GM20000 (cell line): ENCODE results near the gene ADAMTS5.

Experiments used
- DNase-seq: peaks from one replicate; pipeline ENCODE4 v3.0.0; 2012; ENCODE audit warnings: low spot score
- TF ChIP-seq, protein P1 (sequence below): IDR thresholded peaks from 2 replicates; pipeline ENCODE4 v1.5.1; 2012; ENCODE audit warnings: mild to moderate bottlenecking, control low read depth; ENCODE audit errors: extremely low read depth, missing control alignments

ADAMTS5 gene

DNA sequence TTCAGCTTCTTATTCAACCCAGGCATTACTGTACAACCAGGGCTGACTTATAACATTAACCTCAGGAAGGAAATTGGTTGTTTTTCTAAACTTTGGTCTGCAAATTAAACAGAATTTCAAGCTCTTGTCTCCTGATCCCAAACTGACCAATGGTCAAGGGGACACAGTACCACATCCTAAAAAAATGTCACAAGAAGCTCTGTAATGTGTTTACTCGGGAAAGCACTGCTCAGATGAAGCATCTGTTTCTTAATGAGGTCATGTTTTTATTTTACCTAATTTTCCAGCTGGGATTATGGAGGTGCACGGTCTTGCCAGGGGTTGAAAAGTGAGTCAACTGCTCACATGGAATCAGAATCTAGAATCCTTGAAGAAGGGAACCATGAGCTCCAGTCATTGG is 18.7 kb downstream of the ADAMTS5 start:
- DNase-seq: no peak
- TF ChIP-seq, protein P1, sequence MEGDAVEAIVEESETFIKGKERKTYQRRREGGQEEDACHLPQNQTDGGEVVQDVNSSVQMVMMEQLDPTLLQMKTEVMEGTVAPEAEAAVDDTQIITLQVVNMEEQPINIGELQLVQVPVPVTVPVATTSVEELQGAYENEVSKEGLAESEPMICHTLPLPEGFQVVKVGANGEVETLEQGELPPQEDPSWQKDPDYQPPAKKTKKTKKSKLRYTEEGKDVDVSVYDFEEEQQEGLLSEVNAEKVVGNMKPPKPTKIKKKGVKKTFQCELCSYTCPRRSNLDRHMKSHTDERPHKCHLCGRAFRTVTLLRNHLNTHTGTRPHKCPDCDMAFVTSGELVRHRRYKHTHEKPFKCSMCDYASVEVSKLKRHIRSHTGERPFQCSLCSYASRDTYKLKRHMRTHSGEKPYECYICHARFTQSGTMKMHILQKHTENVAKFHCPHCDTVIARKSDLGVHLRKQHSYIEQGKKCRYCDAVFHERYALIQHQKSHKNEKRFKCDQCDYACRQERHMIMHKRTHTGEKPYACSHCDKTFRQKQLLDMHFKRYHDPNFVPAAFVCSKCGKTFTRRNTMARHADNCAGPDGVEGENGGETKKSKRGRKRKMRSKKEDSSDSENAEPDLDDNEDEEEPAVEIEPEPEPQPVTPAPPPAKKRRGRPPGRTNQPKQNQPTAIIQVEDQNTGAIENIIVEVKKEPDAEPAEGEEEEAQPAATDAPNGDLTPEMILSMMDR: no peak

- DNase-seq: no peak
Measured at GRCh38 chr21:26946744-26947446, 20.0 kb downstream of the ADAMTS5 start.

GRCh38 chr21:26945916-26946675 is 20.8 kb downstream of the ADAMTS5 start:
- TF ChIP-seq, protein P1: no peak
- no peak for DNase-seq

More at GRCh38 chr21:26946744-26947446, 20.0 kb downstream of the ADAMTS5 start:
- TF ChIP-seq, protein P1: no peak

GRCh38 chr21:26943921-26944320 is 23.0 kb downstream of the ADAMTS5 start:
- DNase-seq: no peak
- TF ChIP-seq, protein P1: no peak

- no peak for DNase-seq
- TF ChIP-seq, protein P1: no peak
Measured at GRCh38 chr21:26941421-26941820, 25.5 kb downstream of the ADAMTS5 start.

DNA sequence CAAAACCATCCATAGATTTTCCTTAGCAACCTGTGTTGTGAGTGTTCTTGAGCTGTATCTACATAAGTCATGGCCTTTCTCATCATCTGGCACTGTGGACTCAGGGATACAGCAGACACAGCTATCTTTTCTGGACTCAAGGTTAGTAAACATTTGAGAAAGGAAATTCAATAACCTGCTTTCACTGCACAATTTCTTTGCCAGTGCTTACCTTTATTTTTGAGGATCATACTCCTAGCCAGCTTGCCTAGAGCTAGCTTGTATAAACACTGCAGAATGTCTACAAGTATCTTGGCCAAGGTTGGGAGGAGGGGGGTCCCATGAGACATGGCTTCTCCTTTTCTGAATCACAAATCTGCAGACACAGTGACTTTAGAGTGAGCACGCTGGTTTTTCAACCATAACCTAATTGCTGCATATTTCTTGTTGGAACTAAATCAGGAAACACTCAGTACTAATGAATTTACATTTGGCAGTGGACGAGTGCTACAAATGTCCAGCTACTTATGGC is 27.2 kb downstream of the ADAMTS5 start:
- DNase-seq: no peak
- TF ChIP-seq, protein P1: no peak

DNA sequence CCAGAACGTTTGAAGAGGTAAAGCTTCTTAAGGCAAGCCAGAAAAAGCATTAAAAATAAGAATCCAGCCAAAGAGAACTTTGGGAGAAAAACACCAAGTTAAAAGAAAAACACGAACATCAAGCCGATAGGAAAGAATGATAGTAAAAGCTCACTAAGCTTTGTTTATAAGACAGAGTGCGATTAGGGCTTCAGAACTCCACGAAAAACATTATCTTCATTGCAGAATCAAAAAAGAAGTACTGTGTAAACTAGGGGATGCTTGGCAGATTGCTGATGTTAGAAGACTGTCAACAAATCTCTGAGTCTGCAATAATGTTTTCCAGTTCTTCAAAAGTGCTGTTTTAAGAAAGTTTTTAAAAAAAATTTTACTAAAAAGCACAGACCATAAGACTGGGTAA is 30.2 kb downstream of the ADAMTS5 start:
- TF ChIP-seq, protein P1: no peak
- no peak for DNase-seq
